ENCODE measurements around the gene MXD1. TPM values are rescaled to one million over a fixed set of nuclear protein-coding genes. Genes with fewer than 3 reads are reported as not detected.

Gene MXD1
- total and polyA plus RNA-seq, 9 of the 15 experiments (the other 6 are each of a cell fraction or from before 2014, with no cell fraction given): 6.7 to 35.9 (median 11.0) TPM

- TF ChIP-seq THRB (CRISPR knock-in tag; conservative IDR thresholded peaks at IDR 0.05) (no peak), NEUROD1 (IDR thresholded peaks at IDR 0.05; ENCODE audit: borderline replicate concordance, low read depth, low read length, partially characterized antibody) (no peak), BRCA1 (IDR thresholded peaks at IDR 0.05) (no peak), BRCA1 (CRISPR knock-in tag; IDR thresholded peaks at IDR 0.05) (no peak), HMGN3 (IDR thresholded peaks at IDR 0.05; ENCODE audit: borderline replicate concordance, extremely low read depth, insufficient read length, low read depth, low read length) (peak; percentile 82), SMAD1 (IDR thresholded peaks at IDR 0.05; ENCODE audit: low read depth, low read length, partially characterized antibody) (peak; percentile 63), PRMT5 (CRISPR knock-in tag; IDR thresholded peaks at IDR 0.05) (0 out of 2 replicates have a peak, but pooled peaks have one; percentile 51), ZKSCAN8 (CRISPR knock-in tag; IDR thresholded peaks at IDR 0.05) (no peak), IFI16 (CRISPR knock-in tag; IDR thresholded peaks at IDR 0.05) (no peak), SMARCA5 (IDR thresholded peaks at IDR 0.05) (no peak), ZNF830 (CRISPR knock-in tag; IDR thresholded peaks at IDR 0.05) (0 out of 2 replicates have a peak, but pooled peaks have one; percentile 36), SRSF9 (IDR thresholded peaks at IDR 0.05; ENCODE audit: borderline replicate concordance, low read depth, low read length) (no peak), ELF2 (CRISPR knock-in tag; IDR thresholded peaks at IDR 0.05) (no peak), E2F3 (CRISPR knock-in tag; IDR thresholded peaks at IDR 0.05) (peak; percentile 60; the same call in 1 of the 2 replicates), NR4A1 (CRISPR knock-in tag; IDR thresholded peaks at IDR 0.05) (peak; percentile 73; the same call in 1 of the 2 replicates), NR4A1 (tag; IDR thresholded peaks at IDR 0.05) (0 out of 2 replicates have a peak, but pooled peaks have one; percentile 66), DNMT1 (IDR thresholded peaks at IDR 0.05) (no peak), EP400 (IDR thresholded peaks at IDR 0.05) (peak; percentile 98), EZH2 (IDR thresholded peaks at IDR 0.05; ENCODE audit: borderline replicate concordance, low read depth, low read length) (no peak), NONO (IDR thresholded peaks at IDR 0.05; ENCODE audit: low read depth in 2 of 2, low read length in 1 of 2) (peak in 1 of 2 experiments; percentile 54; a peak in 1 of 4 replicates), TCF3 (CRISPR knock-in tag; IDR thresholded peaks at IDR 0.05) (peak; percentile 12; the same call in 1 of the 2 replicates), COPS2 (conservative IDR thresholded peaks at IDR 0.05) (no peak), GATA2 (CRISPR knock-in tag; IDR thresholded peaks at IDR 0.05) (no peak), ZNF280B (CRISPR knock-in tag; IDR thresholded peaks at IDR 0.05) (0 out of 2 replicates have a peak, but pooled peaks have one; percentile 42)
- TF ChIP-seq, protein P1, sequence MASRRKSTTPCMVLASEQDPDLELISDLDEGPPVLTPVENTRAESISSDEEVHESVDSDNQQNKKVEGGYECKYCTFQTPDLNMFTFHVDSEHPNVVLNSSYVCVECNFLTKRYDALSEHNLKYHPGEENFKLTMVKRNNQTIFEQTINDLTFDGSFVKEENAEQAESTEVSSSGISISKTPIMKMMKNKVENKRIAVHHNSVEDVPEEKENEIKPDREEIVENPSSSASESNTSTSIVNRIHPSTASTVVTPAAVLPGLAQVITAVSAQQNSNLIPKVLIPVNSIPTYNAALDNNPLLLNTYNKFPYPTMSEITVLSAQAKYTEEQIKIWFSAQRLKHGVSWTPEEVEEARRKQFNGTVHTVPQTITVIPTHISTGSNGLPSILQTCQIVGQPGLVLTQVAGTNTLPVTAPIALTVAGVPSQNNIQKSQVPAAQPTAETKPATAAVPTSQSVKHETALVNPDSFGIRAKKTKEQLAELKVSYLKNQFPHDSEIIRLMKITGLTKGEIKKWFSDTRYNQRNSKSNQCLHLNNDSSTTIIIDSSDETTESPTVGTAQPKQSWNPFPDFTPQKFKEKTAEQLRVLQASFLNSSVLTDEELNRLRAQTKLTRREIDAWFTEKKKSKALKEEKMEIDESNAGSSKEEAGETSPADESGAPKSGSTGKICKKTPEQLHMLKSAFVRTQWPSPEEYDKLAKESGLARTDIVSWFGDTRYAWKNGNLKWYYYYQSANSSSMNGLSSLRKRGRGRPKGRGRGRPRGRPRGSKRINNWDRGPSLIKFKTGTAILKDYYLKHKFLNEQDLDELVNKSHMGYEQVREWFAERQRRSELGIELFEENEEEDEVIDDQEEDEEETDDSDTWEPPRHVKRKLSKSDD (conservative IDR thresholded peaks at IDR 0.05; ENCODE audit: low read length): no peak
Measured at GRCh38 chr2:69914164-69914949, 552 bp upstream of the MXD1 start (continued).

Data from K562 (cell line).